Nephron (organoid): ENCODE data around the gene KSR1.
"Not testable (repeated sequence)": the region's sequence is repeated elsewhere in the genome, so short reads cannot be mapped to it uniquely, and the experiment has no call there.

Experiments used
- H3K27ac Mint-ChIP-seq, 3 experiments: 2 replicates each; pipeline ENCODE4 v1.8.0; 2020; ENCODE audit warnings: mixed read lengths in 3 of 3, mild to moderate bottlenecking in 2 of 3, moderate library complexity in 1 of 3
- H3K27me3 Mint-ChIP-seq: 2 replicates; pipeline ENCODE4 v1.8.0; 2021; ENCODE audit warnings: low read depth, mild to moderate bottlenecking, moderate library complexity, mixed read lengths
- H3K36me3 Mint-ChIP-seq: 2 replicates; pipeline ENCODE4 v1.8.0; 2020; ENCODE audit warnings: low read depth, mixed read lengths
- H3K4me1 Mint-ChIP-seq: 2 replicates; pipeline ENCODE4 v1.8.0; 2020; ENCODE audit warnings: mixed read lengths
- H3K4me3 Mint-ChIP-seq, 3 experiments: 2 replicates each; pipeline ENCODE4 v1.8.0; 2020; ENCODE audit warnings: mild to moderate bottlenecking in 3 of 3, mixed read lengths in 3 of 3, moderate library complexity in 2 of 3
- H3K9me3 Mint-ChIP-seq: 2 replicates; pipeline ENCODE4 v1.8.0; 2020; ENCODE audit warnings: mixed read lengths
- CTCF ChIP-seq, 3 experiments: fragments of 200-600 bp; sonication (generic); IDR thresholded peaks; one replicate each; pipeline ENCODE4 v1.5.0; 2021; ENCODE audit warnings: antibody characterized with exemption in 3 of 3; ENCODE audit not compliant: unreplicated experiment in 3 of 3

Gene KSR1

GRCh38 chr17:27640790-27641189, 184.5 kb downstream of the KSR1 start:
- Mint-ChIP-seq H3K27ac (no peak overlapping the region), H3K4me1 (peaks cover under 1% of the 10 kb centered on the region)

GRCh38 chr17:27644586-27644985, 188.3 kb downstream of the KSR1 start:
- no peaks in the 10 kb centered on the region for H3K36me3 Mint-ChIP-seq
- peaks cover 3% of the 10 kb centered on the region for H3K27me3 Mint-ChIP-seq
- no peak overlapping the region for H3K4me3 Mint-ChIP-seq
- no peaks in the 10 kb centered on the region for H3K4me1 Mint-ChIP-seq
- H3K27ac Mint-ChIP-seq, result no peak overlapping the region
- no peaks in the 10 kb centered on the region for H3K9me3 Mint-ChIP-seq
- no peak for TF ChIP-seq CTCF (IDR thresholded peaks at IDR 0.05; ENCODE audit: unreplicated experiment in 3 of 3)

More at GRCh38 chr17:27640790-27641189, 184.5 kb downstream of the KSR1 start:
- no peak for TF ChIP-seq CTCF (IDR thresholded peaks at IDR 0.05; ENCODE audit: unreplicated experiment in 3 of 3)
- H3K4me3 Mint-ChIP-seq, result no peak overlapping the region
- no peaks in the 10 kb centered on the region for H3K36me3 Mint-ChIP-seq
- no peaks in the 10 kb centered on the region for H3K9me3 Mint-ChIP-seq
- H3K27me3 Mint-ChIP-seq, result no peaks in the 10 kb centered on the region

- not testable (repeated sequence) for H3K4me1 Mint-ChIP-seq, H3K27me3 Mint-ChIP-seq, H3K27ac Mint-ChIP-seq, H3K4me3 Mint-ChIP-seq, H3K36me3 Mint-ChIP-seq, H3K9me3 Mint-ChIP-seq
These were observed 189.4 kb downstream of the KSR1 start for GRCh38 chr17:27645621-27646020.

- Mint-ChIP-seq H3K27me3 (peaks cover 3% of the 10 kb centered on the region), H3K36me3 (no peaks in the 10 kb centered on the region), H3K27ac (no peak overlapping the region), H3K9me3 (no peaks in the 10 kb centered on the region), H3K4me3 (no peak overlapping the region), H3K4me1 (no peaks in the 10 kb centered on the region)
- TF ChIP-seq CTCF (IDR thresholded peaks at IDR 0.05; ENCODE audit: unreplicated experiment in 3 of 3), result no peak
These were observed 190.0 kb downstream of the KSR1 start for GRCh38 chr17:27646232-27646631.

GRCh38 chr17:27647765-27648164, 191.5 kb downstream of the KSR1 start:
- no peak overlapping the region for H3K4me3 Mint-ChIP-seq
- TF ChIP-seq CTCF (IDR thresholded peaks at IDR 0.05; ENCODE audit: unreplicated experiment in 3 of 3), result no peak
- H3K27me3 Mint-ChIP-seq, result peaks cover 12% of the 10 kb centered on the region
- H3K9me3 Mint-ChIP-seq, result no peaks in the 10 kb centered on the region
- no peaks in the 10 kb centered on the region for H3K4me1 Mint-ChIP-seq
- H3K36me3 Mint-ChIP-seq, result no peaks in the 10 kb centered on the region
- H3K27ac Mint-ChIP-seq, result no peak overlapping the region

GRCh38 chr17:27649111-27649571, 192.9 kb downstream of the KSR1 start:
- peaks cover 12% of the 10 kb centered on the region for H3K27me3 Mint-ChIP-seq
- H3K36me3 Mint-ChIP-seq, H3K27ac Mint-ChIP-seq, H3K4me3 Mint-ChIP-seq, H3K4me1 Mint-ChIP-seq, H3K9me3 Mint-ChIP-seq: not testable (repeated sequence)

GRCh38 chr17:27649929-27650328, 193.7 kb downstream of the KSR1 start:
- Mint-ChIP-seq H3K4me1 (no peaks in the 10 kb centered on the region), H3K9me3 (no peaks in the 10 kb centered on the region), H3K27me3 (peaks cover 19% of the 10 kb centered on the region), H3K36me3 (no peaks in the 10 kb centered on the region), H3K4me3 (no peak overlapping the region), H3K27ac (no peak overlapping the region)
- TF ChIP-seq CTCF (IDR thresholded peaks at IDR 0.05; ENCODE audit: unreplicated experiment in 3 of 3), result no peak
